Esophagus mucosa (tissue), 1 donor: ENCODE measurements around the gene NUP214. TPM values are rescaled to one million over a fixed set of nuclear protein-coding genes. Genes with fewer than 3 reads are reported as not detected.

ENCODE experiments used
- ATAC-seq: fragments of 200-7000 bp; cut with Tn5 transposase; one replicate; pipeline ENCODE4 v1.9.1; 2020
- total RNA-seq: library from RNA; stranded (reverse); gene quantifications from one replicate; pipeline ENCODE4 v1.2.4, GENCODE V29; 2023
- donor health status: DM: yes; HTN: yes; CAD: no.

NUP214 gene
- 40.5 TPM for total RNA-seq

GRCh38 chr9:131125288-131126058 is at the start of gene NUP214:
NUP214 (plus strand) TSS chr9:131125586; CDS start chr9:131125705, 119 bp downstream.
- ATAC-seq, result peak; percentile 98

- no peak for ATAC-seq
Measured at GRCh38 chr9:131076347-131077195, 48.8 kb upstream of the NUP214 start.

GRCh38 chr9:131078427-131079366 is 46.7 kb upstream of the NUP214 start:
- no peak for ATAC-seq

GRCh38 chr9:131080589-131080988 is 44.8 kb upstream of the NUP214 start:
- ATAC-seq, result peak; percentile 94

- no peak for ATAC-seq
Measured at GRCh38 chr9:131081868-131082267, 43.5 kb upstream of the NUP214 start.

- ATAC-seq, result peak; percentile 52
Measured at GRCh38 chr9:131082774-131083512, 42.4 kb upstream of the NUP214 start.

- ATAC-seq, result no peak
Measured at GRCh38 chr9:131084661-131085369, 40.6 kb upstream of the NUP214 start.

GRCh38 chr9:131085370-131086122 is 39.8 kb upstream of the NUP214 start:
- no peak for ATAC-seq

GRCh38 chr9:131087354-131087893 is 38.0 kb upstream of the NUP214 start:
- ATAC-seq, result no peak

- no peak for ATAC-seq
Measured at GRCh38 chr9:131090025-131090787, 35.2 kb upstream of the NUP214 start.

GRCh38 chr9:131091352-131091992 is 33.9 kb upstream of the NUP214 start:
- ATAC-seq, result no peak

GRCh38 chr9:131092030-131092429 is 33.4 kb upstream of the NUP214 start:
- ATAC-seq, result no peak

GRCh38 chr9:131092548-131093440 is 32.6 kb upstream of the NUP214 start:
- peak; percentile 32 for ATAC-seq

GRCh38 chr9:131094015-131094414 is 31.4 kb upstream of the NUP214 start:
- no peak for ATAC-seq

- ATAC-seq, result peak; percentile 84
Measured at GRCh38 chr9:131094622-131095021, 30.8 kb upstream of the NUP214 start.

GRCh38 chr9:131095666-131096268 is 29.6 kb upstream of the NUP214 start:
- ATAC-seq, result no peak
